Ishikawa (cell line): ENCODE measurements around the gene BPGM.

Experiments
- CEBPB ChIP-seq: IDR thresholded peaks from 2 replicates; pipeline ENCODE4 v1.6.1; 2012
- CREB1 ChIP-seq: IDR thresholded peaks from 2 replicates; pipeline ENCODE4 v1.6.1; 2012; ENCODE audit warnings: low read depth
- EGR1 ChIP-seq: IDR thresholded peaks from 2 replicates; pipeline ENCODE4 v1.6.1; 2012
- EP300 ChIP-seq: IDR thresholded peaks from 2 replicates; pipeline ENCODE4 v1.6.1; 2012; ENCODE audit warnings: borderline replicate concordance
- FOXM1 ChIP-seq: IDR thresholded peaks from 2 replicates; pipeline ENCODE4 v1.6.1; 2012; ENCODE audit warnings: low read depth, borderline replicate concordance
- MAX ChIP-seq: IDR thresholded peaks from 2 replicates; pipeline ENCODE4 v1.6.1; 2012
- NFIC ChIP-seq: IDR thresholded peaks from 2 replicates; pipeline ENCODE4 v1.6.1; 2012
- RAD21 ChIP-seq: IDR thresholded peaks from 2 replicates; pipeline ENCODE4 v1.6.1; 2012; ENCODE audit warnings: low read depth
- REST ChIP-seq: IDR thresholded peaks from 2 replicates; pipeline ENCODE4 v1.6.1; 2012; ENCODE audit warnings: low read depth, mild to moderate bottlenecking
- TAF1 ChIP-seq: IDR thresholded peaks from 2 replicates; pipeline ENCODE4 v1.6.1; 2012; ENCODE audit warnings: low read depth, mild to moderate bottlenecking
- TCF12 ChIP-seq: IDR thresholded peaks from 2 replicates; pipeline ENCODE4 v1.6.1; 2012; ENCODE audit warnings: low read depth
- TEAD4 ChIP-seq: IDR thresholded peaks from 2 replicates; pipeline ENCODE4 v1.6.1; 2012
- YY1 ChIP-seq: IDR thresholded peaks from 2 replicates; pipeline ENCODE4 v1.6.1; 2012; ENCODE audit warnings: low read depth
- ZBTB7A ChIP-seq: IDR thresholded peaks from 2 replicates; pipeline ENCODE4 v1.6.1; 2012; ENCODE audit warnings: low read depth
- TF ChIP-seq, protein P1 (sequence below): IDR thresholded peaks from 2 replicates; pipeline ENCODE4 v1.6.1; 2012

Gene BPGM

GRCh38 chr7:134605978-134606923, 40.4 kb upstream of the BPGM start:
- TF ChIP-seq EGR1 (no peak), MAX (no peak), YY1 (no peak), RAD21 (peak; percentile 97)

GRCh38 chr7:134611611-134612151, 35.0 kb upstream of the BPGM start:
- 0 out of 2 replicates have a peak, but pooled peaks have one; percentile 23 for TF ChIP-seq CEBPB
- TF ChIP-seq ZBTB7A: no peak

GRCh38 chr7:134612197-134612596, 34.5 kb upstream of the BPGM start:
- TF ChIP-seq YY1 (no peak), RAD21 (peak; percentile 24; the same call in 1 of the 2 replicates)

- no peak for TF ChIP-seq TAF1
- TF ChIP-seq, protein P1, sequence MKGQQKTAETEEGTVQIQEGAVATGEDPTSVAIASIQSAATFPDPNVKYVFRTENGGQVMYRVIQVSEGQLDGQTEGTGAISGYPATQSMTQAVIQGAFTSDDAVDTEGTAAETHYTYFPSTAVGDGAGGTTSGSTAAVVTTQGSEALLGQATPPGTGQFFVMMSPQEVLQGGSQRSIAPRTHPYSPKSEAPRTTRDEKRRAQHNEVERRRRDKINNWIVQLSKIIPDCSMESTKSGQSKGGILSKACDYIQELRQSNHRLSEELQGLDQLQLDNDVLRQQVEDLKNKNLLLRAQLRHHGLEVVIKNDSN: no peak
- TF ChIP-seq REST: no peak
- TF ChIP-seq YY1: no peak
- TF ChIP-seq TCF12: no peak
- TF ChIP-seq FOXM1: no peak
- TF ChIP-seq NFIC: no peak
- TF ChIP-seq MAX: no peak
Observed at GRCh38 chr7:134613623-134614347, 32.9 kb upstream of the BPGM start.

GRCh38 chr7:134616611-134617010, 30.0 kb upstream of the BPGM start:
- TF ChIP-seq RAD21: no peak
- TF ChIP-seq, protein P1: no peak
- no peak for TF ChIP-seq CEBPB
- TF ChIP-seq NFIC: no peak
- TF ChIP-seq MAX: no peak
- no peak for TF ChIP-seq ZBTB7A
- TF ChIP-seq EGR1: no peak
- TF ChIP-seq REST: no peak
- no peak for TF ChIP-seq TEAD4
- no peak for TF ChIP-seq TAF1
- no peak for TF ChIP-seq TCF12
- no peak for TF ChIP-seq EP300
- no peak for TF ChIP-seq YY1
- TF ChIP-seq FOXM1: no peak
- no peak for TF ChIP-seq CREB1
